ENCODE data around the gene AOPEP. TPM values are rescaled to one million over a fixed set of nuclear protein-coding genes. Genes with fewer than 3 reads are reported as not detected.

AOPEP gene
- total RNA-seq, 1 experiment from 2014 or later: 15.0 TPM

GRCh38 chr9:95062596-95063065, 336.1 kb downstream of the AOPEP start:
- H3K23me2 ChIP-seq (ENCODE audit: insufficient read length, low read depth, low read length, poor library complexity, severe bottlenecking): no peaks in the 10 kb centered on the region
- H3K9me3 Mint-ChIP-seq: no peaks in the 10 kb centered on the region
- no peak overlapping the region; the same call in 1 of the 2 replicates for H3K14ac ChIP-seq (ENCODE audit: insufficient read depth, low read length)
- no peak overlapping the region for H2BK20ac ChIP-seq (ENCODE audit: low read depth, low read length, poor library complexity, severe bottlenecking)
- no peak overlapping the region for H2BK120ac ChIP-seq (ENCODE audit: low read depth, low read length, poor library complexity, severe bottlenecking)
- H2BK5ac ChIP-seq (ENCODE audit: insufficient read length, low read length): no peak overlapping the region
- WGBS (ENCODE audit: extremely low coverage, insufficient read length, low lambda C conversion rate): no CpG with 5 or more reads among the region's 7 CpGs
- H3K9me3 ChIP-seq (ENCODE audit: control insufficient read depth, low read depth, low read length): no peaks in the 10 kb centered on the region
- no peak overlapping the region for H3K56ac ChIP-seq (ENCODE audit: insufficient read length, low read depth, low read length)
- no peak overlapping the region for H3K4me3 Mint-ChIP-seq
- no peak overlapping the region for H3K9ac ChIP-seq (ENCODE audit: extremely low read depth, insufficient read length, low read length)
- no peak overlapping the region for H2BK12ac ChIP-seq (ENCODE audit: insufficient read length, low read depth, low read length)
- no peaks in the 10 kb centered on the region; the same call in 1 of the 2 replicates for H3K4me1 ChIP-seq (ENCODE audit: insufficient read depth, low read length)
- no peak overlapping the region for H2BK15ac ChIP-seq (ENCODE audit: low read depth, low read length)
- no peak for DNase-seq
- no peaks in the 10 kb centered on the region for H3K27me3 ChIP-seq (ENCODE audit: insufficient read depth, low read length)
- no peaks in the 10 kb centered on the region for H3K27me3 Mint-ChIP-seq (ENCODE audit: low read depth)
- H3K18ac ChIP-seq (ENCODE audit: insufficient read length, low read depth, low read length): no peak overlapping the region
- H4K8ac ChIP-seq (replicated peaks; ENCODE audit: insufficient read length, low read depth, low read length): no peak overlapping the region
- H4K5ac ChIP-seq (ENCODE audit: insufficient read length, low read depth, low read length): no peak overlapping the region
- H3T11ph ChIP-seq (ENCODE audit: low read length): no peak overlapping the region
- H4K20me1 ChIP-seq (ENCODE audit: control insufficient read depth, insufficient read depth, insufficient read length): no peaks in the 10 kb centered on the region
- H3K4me2 ChIP-seq (ENCODE audit: insufficient read depth, insufficient read length, low read length): no peak overlapping the region
- no peak for TF ChIP-seq CTCF (conservative IDR thresholded peaks at IDR 0.05)
- no peaks in the 10 kb centered on the region for H3K79me1 ChIP-seq (ENCODE audit: insufficient read depth, low read depth, low read length, poor library complexity, severe bottlenecking)
- no peak overlapping the region for H2AK5ac ChIP-seq (ENCODE audit: insufficient read length, low read length)
- H3K4me1 Mint-ChIP-seq: peaks cover 17 to 25% of the 10 kb centered on the region in 2 experiments
- H3K27ac ChIP-seq (ENCODE audit: insufficient read length, low read depth, low read length): no peak overlapping the region
- peaks cover 0 to 6% (median 5%) of the 10 kb centered on the region in 3 experiments; a peak in 5 of 7 replicates for H3K36me3 Mint-ChIP-seq (ENCODE audit: insufficient read depth in 1 of 3, low read depth in 3 of 3)
- H3K79me2 ChIP-seq (ENCODE audit: insufficient read depth, low read length): no peaks in the 10 kb centered on the region
- no peak overlapping the region for H3K4ac ChIP-seq (ENCODE audit: low read depth, low read length)
- H2AFZ ChIP-seq (ENCODE audit: low read length): no peak overlapping the region
- no peak overlapping the region for H3K27ac Mint-ChIP-seq
- H3K23ac ChIP-seq (ENCODE audit: insufficient read length, low read depth, low read length): no peak overlapping the region
- no peak overlapping the region for H4K91ac ChIP-seq (ENCODE audit: insufficient read length, low read depth, low read length)
